Osteoblast (primary cell): ENCODE measurements around the gene CAMTA1. TPM values are rescaled to one million over a fixed set of nuclear protein-coding genes. Genes with fewer than 3 reads are reported as not detected.

Experiments
- DNase-seq: peaks from one replicate; pipeline ENCODE4 v3.0.0; 2011; ENCODE audit warnings: low spot score, mixed read lengths; ENCODE audit not compliant: insufficient read length; ENCODE audit errors: missing footprints
- H2AFZ ChIP-seq: 2 replicates; pipeline ENCODE4 v1.6.0; 2011; ENCODE audit warnings: mild to moderate bottlenecking, low read length
- H3K27ac ChIP-seq: 2 replicates; pipeline ENCODE4 v1.5.1; 2011; ENCODE audit warnings: mild to moderate bottlenecking, low read depth, low read length, moderate library complexity
- H3K27me3 ChIP-seq: 2 replicates; pipeline ENCODE4 v1.6.0; 2012; ENCODE audit warnings: mild to moderate bottlenecking, control low read depth, inconsistent platforms, low read length, moderate library complexity; ENCODE audit not compliant: insufficient read depth
- H3K36me3 ChIP-seq: 2 replicates; pipeline ENCODE4 v1.5.1; 2011; ENCODE audit warnings: mild to moderate bottlenecking, low read length, control low read depth, moderate library complexity; ENCODE audit not compliant: insufficient read depth
- H3K4me1 ChIP-seq: 2 replicates; pipeline ENCODE4 v1.5.1; 2011; ENCODE audit warnings: mild to moderate bottlenecking, low read length, control low read depth, moderate library complexity; ENCODE audit not compliant: insufficient read depth
- H3K4me2 ChIP-seq: 2 replicates; pipeline ENCODE4 v1.6.0; 2011; ENCODE audit warnings: mild to moderate bottlenecking, low read length; ENCODE audit not compliant: insufficient read depth
- H3K4me3 ChIP-seq: fragments of 200-600 bp; sonication (generic); 3 replicates; pipeline ENCODE4 v1.5.1; 2012; ENCODE audit warnings: mild to moderate bottlenecking, low read length, inconsistent platforms; ENCODE audit not compliant: insufficient read depth
- H3K79me2 ChIP-seq: 2 replicates; pipeline ENCODE4 v1.6.0; 2012; ENCODE audit warnings: mild to moderate bottlenecking, low read length, control low read depth, inconsistent platforms; ENCODE audit not compliant: insufficient read depth
- H3K9me3 ChIP-seq: 2 replicates; pipeline ENCODE4 v1.5.1; 2011; ENCODE audit warnings: low read depth, low read length, control low read depth
- H4K20me1 ChIP-seq: 2 replicates; pipeline ENCODE4 v1.6.0; 2012; ENCODE audit warnings: mild to moderate bottlenecking, low read length, control low read depth; ENCODE audit not compliant: insufficient read depth
- CTCF ChIP-seq: IDR thresholded peaks from 2 replicates; pipeline ENCODE4 v1.5.1; 2011; ENCODE audit warnings: mild to moderate bottlenecking, low read depth, low read length, moderate library complexity; ENCODE audit errors: extremely low read depth
- total RNA-seq: library from RNA; depleted of rRNA; stranded (reverse); fragments of >200 nt; gene quantifications from 2 replicates; pipeline ENCODE4 v1.2.3, GENCODE V29; 2012

Gene CAMTA1
- total RNA-seq, 1 donor: 47.4 TPM

DNA sequence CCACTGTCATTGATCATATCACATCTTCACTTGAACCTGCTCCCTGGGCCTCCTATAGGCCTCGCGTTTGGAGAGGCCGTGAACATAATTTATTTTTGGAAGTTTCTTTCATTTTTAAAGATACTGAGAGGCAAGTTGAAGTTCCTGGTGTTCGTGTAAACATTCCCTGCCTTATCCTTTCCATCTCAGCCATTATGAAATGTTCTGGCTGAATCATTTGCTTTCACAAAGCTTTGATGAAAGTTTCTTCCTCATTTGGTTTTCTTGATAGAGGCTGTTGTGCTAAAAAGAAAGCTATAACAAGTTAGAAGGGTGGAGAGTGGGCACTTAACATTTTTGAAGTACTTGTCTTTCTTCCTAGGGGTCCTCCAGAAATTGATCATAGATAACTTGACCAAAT, 15.5 kb downstream of the CAMTA1 start:
- peak overlapping the region; percentile 60 for H3K27ac ChIP-seq
- no peak overlapping the region for H3K4me3 ChIP-seq
- peak overlapping the region; percentile 52 for H3K4me2 ChIP-seq
- no peaks in the 10 kb centered on the region for H3K36me3 ChIP-seq
- peaks cover 77% of the 10 kb centered on the region for H3K79me2 ChIP-seq
- H4K20me1 ChIP-seq: peaks cover 12% of the 10 kb centered on the region
- no peaks in the 10 kb centered on the region for H3K9me3 ChIP-seq
- H3K4me1 ChIP-seq: peaks cover 29% of the 10 kb centered on the region
- H3K27me3 ChIP-seq: no peaks in the 10 kb centered on the region
- H2AFZ ChIP-seq: peak overlapping the region; percentile 33
- peak; percentile 27 for DNase-seq
- no peak for TF ChIP-seq CTCF

DNA sequence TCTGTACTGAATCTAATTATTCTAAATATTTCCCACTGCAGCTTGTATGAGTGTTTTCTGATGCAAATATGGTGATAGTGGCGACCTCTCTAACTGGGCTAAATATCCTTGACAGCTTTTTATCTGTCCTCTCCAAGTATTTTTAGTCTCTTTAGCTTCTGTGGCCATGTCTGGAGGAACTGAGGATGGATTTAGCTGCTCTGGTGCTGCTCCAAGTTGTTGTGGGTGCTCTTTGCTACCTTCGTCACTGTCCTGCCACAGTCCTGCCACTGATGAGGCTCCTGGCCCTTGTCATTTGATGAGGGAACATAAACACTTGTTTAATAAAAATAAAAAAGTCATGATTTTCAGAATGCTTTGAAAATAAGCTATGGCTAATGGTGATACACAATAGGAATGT, 15.9 kb downstream of the CAMTA1 start:
- Histone ChIP-seq H3K36me3 (no peaks in the 10 kb centered on the region), H3K4me2 (peak overlapping the region; percentile 52), H3K27me3 (no peaks in the 10 kb centered on the region), H2AFZ (peak overlapping the region; percentile 33), H4K20me1 (peaks cover 12% of the 10 kb centered on the region), H3K4me1 (peaks cover 26% of the 10 kb centered on the region), H3K4me3 (no peak overlapping the region), H3K27ac (peak overlapping the region; percentile 60), H3K79me2 (peaks cover 80% of the 10 kb centered on the region), H3K9me3 (no peaks in the 10 kb centered on the region)
- no peak for TF ChIP-seq CTCF
- peak; percentile 31 for DNase-seq

DNA sequence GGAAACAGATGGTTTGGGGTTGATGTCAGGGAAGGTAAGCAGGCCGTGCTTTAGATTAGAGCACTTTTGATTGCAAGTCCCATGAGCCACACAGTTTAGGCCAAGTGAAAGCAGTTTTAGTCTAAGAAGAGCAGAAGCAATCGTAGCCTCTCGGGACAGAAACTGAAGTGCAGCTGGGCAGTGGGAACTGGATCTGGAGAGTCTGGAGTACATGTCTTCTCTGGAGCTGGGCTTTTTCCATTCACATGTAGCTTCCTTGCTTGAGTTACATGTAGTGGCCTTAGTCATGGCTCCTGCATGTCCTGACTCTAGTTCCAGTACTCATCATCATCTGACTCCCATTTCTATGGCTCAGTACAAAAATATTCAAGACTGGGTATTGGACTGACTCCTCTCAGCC, 16.7 kb downstream of the CAMTA1 start:
- H3K4me1 ChIP-seq: peaks cover 26% of the 10 kb centered on the region
- peaks cover 12% of the 10 kb centered on the region for H4K20me1 ChIP-seq
- no peak overlapping the region for H2AFZ ChIP-seq
- TF ChIP-seq CTCF: no peak
- H3K79me2 ChIP-seq: peaks cover 80% of the 10 kb centered on the region
- H3K27me3 ChIP-seq: no peaks in the 10 kb centered on the region
- H3K36me3 ChIP-seq: no peaks in the 10 kb centered on the region
- no peak overlapping the region for H3K4me3 ChIP-seq
- DNase-seq: no peak
- H3K27ac ChIP-seq: peak overlapping the region; percentile 60
- H3K9me3 ChIP-seq: no peaks in the 10 kb centered on the region
- no peak overlapping the region for H3K4me2 ChIP-seq

DNA sequence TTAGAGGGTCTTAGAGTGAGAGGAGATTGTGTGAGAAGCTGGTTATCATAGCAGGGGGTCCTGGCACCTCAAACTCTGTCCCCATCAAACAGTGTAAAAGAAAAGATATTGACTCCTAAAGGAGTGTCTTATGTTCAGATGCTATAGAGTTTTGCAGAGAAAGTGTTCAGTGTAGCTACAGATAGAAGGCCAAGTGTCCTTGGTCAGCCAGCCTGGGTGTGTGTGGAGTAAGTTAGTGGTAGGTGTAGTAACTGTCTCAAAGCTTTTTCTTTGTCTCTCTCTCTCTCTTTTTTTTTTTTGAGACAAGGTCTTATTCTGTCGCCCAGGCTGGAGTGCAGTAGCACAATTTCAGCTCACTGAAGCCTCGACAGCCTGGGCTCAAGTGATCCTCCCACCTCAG, 17.2 kb downstream of the CAMTA1 start:
- H3K27ac ChIP-seq: peak overlapping the region; percentile 60
- H4K20me1 ChIP-seq: peaks cover 12% of the 10 kb centered on the region
- H3K9me3 ChIP-seq: no peaks in the 10 kb centered on the region
- H3K4me1 ChIP-seq: peaks cover 26% of the 10 kb centered on the region
- no peak for TF ChIP-seq CTCF
- H3K36me3 ChIP-seq: no peaks in the 10 kb centered on the region
- DNase-seq: no peak
- H3K27me3 ChIP-seq: no peaks in the 10 kb centered on the region
- H3K4me3 ChIP-seq: no peak overlapping the region
- H3K4me2 ChIP-seq: no peak overlapping the region
- peaks cover 80% of the 10 kb centered on the region for H3K79me2 ChIP-seq
- H2AFZ ChIP-seq: no peak overlapping the region
